Measurements from ENCODE around the gene BAX. TPM values are rescaled to one million over a fixed set of nuclear protein-coding genes. Genes with fewer than 3 reads are reported as not detected.
A peak's percentile ranks its signal among the peaks of the same experiment; 100 is the strongest.

BAX gene
- total and polyA plus RNA-seq, 2 of the 13 experiments (the other 11 are each of a cell fraction or from before 2014, with no cell fraction given) = 139 to 176 TPM

- TF ChIP-seq ZNF282 (IDR thresholded peaks at IDR 0.05; ENCODE audit: partially characterized antibody) (no peak), ZNF704 (CRISPR knock-in tag; IDR thresholded peaks at IDR 0.05; ENCODE audit: borderline replicate concordance) (no peak), GABPA (IDR thresholded peaks at IDR 0.05; ENCODE audit: low read depth, low read length) (no peak), GABPA (CRISPR knock-in tag; IDR thresholded peaks at IDR 0.05; ENCODE audit: low read depth) (no peak), FOXP4 (CRISPR knock-in tag; IDR thresholded peaks at IDR 0.05) (no peak), FOXJ3 (CRISPR knock-in tag; IDR thresholded peaks at IDR 0.05; ENCODE audit: borderline replicate concordance) (no peak), TRIM24 (CRISPR knock-in tag; IDR thresholded peaks at IDR 0.05) (no peak), TBL1XR1 (IDR thresholded peaks at IDR 0.05; ENCODE audit: borderline replicate concordance, low read length, partially characterized antibody) (peak; percentile 27), ZNF30 (CRISPR knock-in tag; IDR thresholded peaks at IDR 0.05) (no peak), BCL3 (CRISPR knock-in tag; IDR thresholded peaks at IDR 0.05) (no peak), FOXA1 (IDR thresholded peaks at IDR 0.05) (no peak), FOXA1 (CRISPR knock-in tag; IDR thresholded peaks at IDR 0.05) (no peak), CEBPB (IDR thresholded peaks at IDR 0.05; ENCODE audit: borderline replicate concordance, low read depth, low read length) (no peak), ZBTB33 (CRISPR knock-in tag; IDR thresholded peaks at IDR 0.05) (peak; percentile 78), ESRRA (CRISPR knock-in tag; IDR thresholded peaks at IDR 0.05; ENCODE audit: low read depth) (peak; percentile 85), NFIC (IDR thresholded peaks at IDR 0.05; ENCODE audit: low read length) (no peak), AGO2 (optimal IDR thresholded peaks at IDR 0.05; ENCODE audit: low read depth, low read length) (no peak), FLYWCH1 (CRISPR knock-in tag; IDR thresholded peaks at IDR 0.05) (no peak), ZNF280D (CRISPR knock-in tag; IDR thresholded peaks at IDR 0.05) (peak; percentile 28; the same call in 1 of the 2 replicates), TFDP1 (CRISPR knock-in tag; IDR thresholded peaks at IDR 0.05; ENCODE audit: borderline replicate concordance) (peak; percentile 80; the same call in 1 of the 2 replicates)
Observed at GRCh38 chr19:48961051-48961649, 6.5 kb downstream of the BAX start (continued).
